ENCODE results near the gene CNEP1R1.

- TF ChIP-seq RAD21 (IDR thresholded peaks at IDR 0.05; ENCODE audit: low read depth) (no peak), CTCF (IDR thresholded peaks at IDR 0.05 in 2 of 3, conservative IDR thresholded peaks at IDR 0.05 in 1 of 3; ENCODE audit: borderline replicate concordance in 1 of 3, insufficient read depth in 1 of 3, low read depth in 2 of 3, low read length in 2 of 3) (no peak), FOSL1 (IDR thresholded peaks at IDR 0.05; ENCODE audit: low read depth) (no peak), EZH2phosphoT487 (IDR thresholded peaks at IDR 0.05; ENCODE audit: borderline replicate concordance) (no peak), CEBPB (IDR thresholded peaks at IDR 0.05; ENCODE audit: low read depth) (no peak), ZFX (IDR thresholded peaks at IDR 0.05) (no peak), SIN3A (IDR thresholded peaks at IDR 0.05; ENCODE audit: low read depth) (no peak), TCF7L2 (IDR thresholded peaks at IDR 0.05; ENCODE audit: borderline replicate concordance, extremely low read depth, insufficient read depth, insufficient read length) (no peak), POLR2AphosphoS5 (IDR thresholded peaks at IDR 0.05; ENCODE audit: low read depth, low read length) (no peak), EZH2 (IDR thresholded peaks at IDR 0.05) (no peak), POLR2A (IDR thresholded peaks at IDR 0.05; ENCODE audit: borderline replicate concordance, extremely low read depth, insufficient read depth, insufficient read length) (no peak), MAX (IDR thresholded peaks at IDR 0.05) (no peak), REST (IDR thresholded peaks at IDR 0.05; ENCODE audit: low read depth) (no peak), YY1 (IDR thresholded peaks at IDR 0.05; ENCODE audit: extremely low read depth, insufficient replicate concordance, low read depth, low read length) (no peak)
Measured at GRCh38 chr16:50017553-50017952, 7.5 kb upstream of the CNEP1R1 start.

Measured in HCT116 (cell line).